ENCODE measurements around the gene CDON.
A peak's percentile ranks its signal among the peaks of the same experiment; 100 is the strongest.

The CDON gene

DNA sequence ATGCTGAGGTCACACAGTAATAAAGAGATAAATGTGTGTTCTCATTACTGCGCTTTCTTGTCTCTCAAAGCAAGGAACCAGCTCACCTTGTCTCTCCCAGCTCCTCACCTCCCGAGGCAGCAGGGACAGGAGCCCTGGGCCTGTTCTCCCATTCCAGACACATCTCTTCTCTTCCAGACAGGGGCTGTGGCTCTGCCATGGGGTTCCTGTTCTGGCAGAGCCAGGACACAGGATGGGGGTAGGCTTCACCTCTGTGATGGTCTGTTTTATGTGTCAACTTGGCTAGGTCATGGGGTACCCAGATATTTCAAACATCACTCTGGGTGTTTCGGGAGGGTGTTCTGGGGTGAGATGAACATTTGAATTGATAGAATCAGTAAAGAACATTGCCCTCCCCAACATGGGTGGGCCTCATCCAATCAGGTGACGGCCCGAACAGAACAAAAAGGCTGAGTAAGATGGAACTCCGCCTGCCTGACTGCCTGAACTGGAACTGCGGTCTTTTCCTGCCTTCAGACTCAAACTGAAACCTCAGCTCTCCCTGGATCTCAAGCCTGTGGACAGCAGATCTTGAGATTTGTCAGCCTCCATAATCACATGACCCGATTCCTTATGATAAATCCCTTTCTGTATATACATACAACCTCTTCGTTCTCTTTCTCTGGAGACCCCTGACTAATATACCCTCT is 118.9 kb downstream of the CDON start:
- no peak overlapping the region for H3K4me3 ChIP-seq (replicated peaks in 1 of 2; ENCODE audit: low read depth in 2 of 2, low read length in 2 of 2)
- no peak for DNase-seq (ENCODE audit: low read depth in 2 of 2)
- TF ChIP-seq, protein P1, sequence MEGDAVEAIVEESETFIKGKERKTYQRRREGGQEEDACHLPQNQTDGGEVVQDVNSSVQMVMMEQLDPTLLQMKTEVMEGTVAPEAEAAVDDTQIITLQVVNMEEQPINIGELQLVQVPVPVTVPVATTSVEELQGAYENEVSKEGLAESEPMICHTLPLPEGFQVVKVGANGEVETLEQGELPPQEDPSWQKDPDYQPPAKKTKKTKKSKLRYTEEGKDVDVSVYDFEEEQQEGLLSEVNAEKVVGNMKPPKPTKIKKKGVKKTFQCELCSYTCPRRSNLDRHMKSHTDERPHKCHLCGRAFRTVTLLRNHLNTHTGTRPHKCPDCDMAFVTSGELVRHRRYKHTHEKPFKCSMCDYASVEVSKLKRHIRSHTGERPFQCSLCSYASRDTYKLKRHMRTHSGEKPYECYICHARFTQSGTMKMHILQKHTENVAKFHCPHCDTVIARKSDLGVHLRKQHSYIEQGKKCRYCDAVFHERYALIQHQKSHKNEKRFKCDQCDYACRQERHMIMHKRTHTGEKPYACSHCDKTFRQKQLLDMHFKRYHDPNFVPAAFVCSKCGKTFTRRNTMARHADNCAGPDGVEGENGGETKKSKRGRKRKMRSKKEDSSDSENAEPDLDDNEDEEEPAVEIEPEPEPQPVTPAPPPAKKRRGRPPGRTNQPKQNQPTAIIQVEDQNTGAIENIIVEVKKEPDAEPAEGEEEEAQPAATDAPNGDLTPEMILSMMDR (IDR thresholded peaks at IDR 0.05; ENCODE audit: low read depth, low read length), result no peak

DNA sequence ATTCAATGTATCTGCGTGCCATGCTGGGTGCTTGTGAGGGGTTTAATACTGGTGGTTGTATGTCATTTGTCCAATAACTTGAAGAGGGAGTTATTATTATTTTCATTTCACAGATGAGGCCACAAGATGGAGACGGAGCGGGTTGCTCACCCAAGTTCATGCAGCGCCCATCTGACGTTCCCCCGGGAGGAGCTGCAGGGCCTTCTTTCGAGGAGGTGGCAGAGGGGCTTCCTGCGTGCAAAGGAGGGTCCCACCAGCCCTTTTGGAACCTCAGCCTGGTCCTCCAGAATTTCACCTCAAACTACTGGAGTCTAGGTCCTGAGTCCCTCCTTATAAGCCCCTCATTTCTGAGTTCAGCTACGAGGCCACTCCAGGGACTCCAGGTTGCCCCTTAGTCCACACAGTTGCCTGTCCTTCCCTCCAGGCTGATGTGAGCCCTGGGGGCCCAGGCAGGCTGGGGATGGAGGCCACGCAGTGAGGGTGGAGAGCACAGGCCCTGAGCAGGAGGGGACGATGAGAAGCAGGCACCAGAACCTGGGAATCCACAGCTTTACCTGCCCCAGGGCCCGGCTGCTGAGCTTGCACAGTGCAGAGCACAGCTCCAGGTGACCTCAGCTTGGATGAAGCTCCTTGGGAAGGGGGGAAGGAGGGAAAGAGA is 119.8 kb downstream of the CDON start:
- TF ChIP-seq, protein P1 (IDR thresholded peaks at IDR 0.05; ENCODE audit: low read depth, low read length), result no peak
- no peak for DNase-seq (ENCODE audit: low read depth in 2 of 2)
- H3K4me3 ChIP-seq (replicated peaks in 1 of 2; ENCODE audit: low read depth in 2 of 2, low read length in 2 of 2), result no peak overlapping the region

DNA sequence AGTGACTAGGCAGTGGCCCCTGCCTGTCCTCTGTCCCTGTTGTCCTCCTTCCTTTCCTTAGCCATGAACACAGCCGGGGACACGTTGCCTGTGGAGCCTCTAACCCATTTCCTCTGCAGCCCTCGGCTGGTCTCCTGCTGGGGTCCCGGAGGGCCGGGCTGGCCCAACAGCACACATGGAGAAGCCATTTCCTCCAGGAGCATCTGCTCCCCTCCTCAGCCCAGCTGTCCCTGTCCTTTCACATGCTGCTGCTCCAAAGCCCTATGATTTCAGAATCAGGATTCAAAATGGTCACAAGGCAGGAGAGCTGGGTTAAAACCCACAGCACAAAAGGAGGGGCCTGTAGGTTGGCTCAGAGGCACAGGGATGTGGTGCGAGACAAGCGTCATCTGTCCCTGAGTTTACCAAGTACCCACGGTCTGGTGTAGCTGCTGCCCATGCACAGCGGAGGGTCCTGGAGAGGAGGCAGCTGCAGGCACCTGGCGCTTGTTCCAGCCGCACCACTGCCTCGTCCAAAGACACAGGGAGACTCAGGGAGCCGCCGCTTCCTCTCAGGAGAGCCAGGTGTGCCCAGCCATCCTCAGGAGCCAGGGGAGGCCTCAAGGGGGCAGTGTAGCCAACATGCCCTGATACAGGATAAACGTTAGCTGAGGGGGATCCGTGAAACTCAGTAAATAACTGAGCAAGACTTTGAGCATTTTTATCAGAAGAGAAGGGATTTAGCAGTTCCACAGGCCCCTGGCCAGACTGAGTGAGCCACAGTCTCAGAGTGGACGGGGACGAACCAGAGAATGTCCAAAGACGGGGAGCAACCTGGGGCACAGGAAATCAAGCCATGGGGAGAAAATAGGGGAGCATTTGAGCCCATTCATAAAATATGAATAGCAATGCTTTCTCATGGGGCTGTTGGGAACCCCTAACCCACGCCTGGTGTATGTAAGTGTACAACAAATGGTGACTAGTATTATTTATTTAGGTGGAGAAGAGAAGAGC is 120.8 kb downstream of the CDON start:
- TF ChIP-seq, protein P1 (IDR thresholded peaks at IDR 0.05; ENCODE audit: low read depth, low read length), result peak; percentile 78
- peak; percentile 27 to 57 for DNase-seq (ENCODE audit: low read depth in 2 of 2)

DNA sequence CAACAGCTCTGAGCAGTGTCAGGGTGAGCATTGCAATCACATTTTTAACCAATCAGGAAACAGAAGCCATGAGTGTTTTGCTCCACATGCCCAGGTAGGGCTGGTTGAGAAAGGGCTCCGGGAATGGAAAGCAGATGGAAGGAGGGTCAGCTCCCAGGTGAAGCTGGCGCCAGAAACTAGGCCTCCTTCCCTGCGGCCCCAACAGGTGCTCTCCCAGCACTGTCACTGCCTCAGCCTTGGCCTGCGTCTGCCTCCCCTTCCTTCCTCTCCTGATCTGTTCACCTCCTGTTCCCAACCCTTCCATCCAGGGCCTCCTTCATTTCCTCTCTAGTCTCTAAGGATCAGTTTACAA is 121.4 kb downstream of the CDON start:
- no peak overlapping the region for H3K4me3 ChIP-seq (replicated peaks in 1 of 2; ENCODE audit: low read depth in 2 of 2, low read length in 2 of 2)
- TF ChIP-seq, protein P1 (IDR thresholded peaks at IDR 0.05; ENCODE audit: low read depth, low read length), result no peak
- DNase-seq (ENCODE audit: low read depth in 2 of 2), result no peak

More for the DNA sequence above, 120.8 kb downstream of the CDON start:
- H3K4me3 ChIP-seq (replicated peaks in 1 of 2; ENCODE audit: low read depth in 2 of 2, low read length in 2 of 2), result no peak overlapping the region

DNA sequence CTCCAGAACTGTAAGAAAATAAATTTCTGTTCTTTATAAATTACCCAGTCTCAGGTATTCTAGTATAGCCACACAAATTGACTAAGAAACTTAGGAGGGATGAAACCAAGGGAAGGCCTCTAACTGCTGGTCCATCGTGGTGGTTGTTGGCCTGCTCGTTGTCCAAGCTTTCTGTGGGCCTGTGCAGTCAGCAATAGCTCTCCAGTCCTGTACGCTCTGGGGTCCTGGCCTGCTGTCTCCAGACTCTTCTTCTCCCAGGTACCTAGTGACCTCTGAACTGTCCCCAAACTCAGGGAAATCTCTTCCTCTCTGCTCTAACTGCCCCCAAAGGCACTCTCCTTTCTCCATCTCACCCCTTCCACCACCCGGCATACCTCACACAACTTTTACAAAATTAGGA is 122.5 kb downstream of the CDON start:
- DNase-seq (ENCODE audit: low read depth in 2 of 2), result no peak
- no peak overlapping the region for H3K4me3 ChIP-seq (replicated peaks in 1 of 2; ENCODE audit: low read depth in 2 of 2, low read length in 2 of 2)
- TF ChIP-seq, protein P1 (IDR thresholded peaks at IDR 0.05; ENCODE audit: low read depth, low read length), result no peak

DNA sequence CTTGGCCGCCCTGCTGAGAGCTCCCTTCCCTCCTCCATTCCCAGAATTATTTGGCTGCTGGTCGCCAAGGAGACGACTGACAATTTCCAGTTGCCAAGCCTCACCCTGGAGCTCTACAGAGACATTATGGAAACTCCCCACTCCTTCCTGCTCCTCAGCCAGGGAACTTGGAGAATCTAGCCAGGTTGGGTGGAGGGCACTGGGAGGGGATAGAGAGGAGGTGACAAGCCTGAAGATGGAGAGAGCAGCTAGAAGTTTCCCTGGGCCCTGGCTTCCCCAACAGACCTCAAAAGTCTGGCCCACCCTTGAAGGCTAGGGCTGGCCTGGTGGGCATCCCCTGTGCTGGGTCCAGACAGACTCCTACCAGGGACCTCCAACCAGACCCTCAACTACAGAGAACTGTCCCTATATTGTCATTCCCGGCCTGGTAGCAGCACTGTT is 123.6 kb downstream of the CDON start:
- no peak overlapping the region for H3K4me3 ChIP-seq (replicated peaks in 1 of 2; ENCODE audit: low read depth in 2 of 2, low read length in 2 of 2)
- TF ChIP-seq, protein P1 (IDR thresholded peaks at IDR 0.05; ENCODE audit: low read depth, low read length), result no peak
- peak in 1 of 2 donors; percentile 60 for DNase-seq (ENCODE audit: low read depth in 2 of 2)
